Lung microvascular endothelial cell (primary cell): ENCODE measurements around the gene LILRB3. TPM values are rescaled to one million over a fixed set of nuclear protein-coding genes. Genes with fewer than 3 reads are reported as not detected.
"Not testable (repeated sequence)": the region's sequence is repeated elsewhere in the genome, so short reads cannot be mapped to it uniquely, and the experiment has no call there.

Experiments
- DNase-seq, 2 donors: peaks; one replicate each; pipeline versions ENCODE4 v3.0.0 to v3.0.0-alpha.2; 2010; ENCODE audit warnings: low read depth in 2 of 2
- total RNA-seq: library from RNA; depleted of rRNA; stranded (reverse); fragments of >200 nt; gene quantifications from 2 replicates; pipeline ENCODE4 v1.2.1, GENCODE V29; 2014

The LILRB3 gene
- total RNA-seq, 1 donor from 2014 or later = not detected

DNA sequence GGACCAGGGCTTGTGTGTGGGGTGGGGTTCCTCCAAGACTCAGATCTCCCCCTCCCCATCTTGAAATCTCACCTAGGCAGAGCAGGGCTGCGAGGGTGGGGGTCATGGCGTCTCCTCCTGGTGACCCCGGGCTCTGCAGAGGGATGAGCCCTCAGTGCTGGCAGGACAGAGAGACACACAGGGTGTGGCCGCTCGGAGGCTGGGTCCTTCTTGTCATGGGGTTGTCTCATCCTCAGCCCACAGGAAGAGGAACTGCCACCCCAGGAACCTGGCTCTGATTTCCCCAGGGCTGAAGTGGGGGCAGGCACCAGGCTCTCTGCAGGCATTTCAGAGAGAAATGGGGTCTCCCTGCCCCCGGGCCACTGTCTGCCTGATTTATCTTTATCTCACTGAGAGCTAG lies 19.8 kb upstream of the LILRB3 start, which contains the start of gene LILRA6:
Gene LILRA6, minus strand, starts transcription at position 145 of the 400 bp plus-strand sequence.
- DNase-seq = not testable (repeated sequence)

DNA sequence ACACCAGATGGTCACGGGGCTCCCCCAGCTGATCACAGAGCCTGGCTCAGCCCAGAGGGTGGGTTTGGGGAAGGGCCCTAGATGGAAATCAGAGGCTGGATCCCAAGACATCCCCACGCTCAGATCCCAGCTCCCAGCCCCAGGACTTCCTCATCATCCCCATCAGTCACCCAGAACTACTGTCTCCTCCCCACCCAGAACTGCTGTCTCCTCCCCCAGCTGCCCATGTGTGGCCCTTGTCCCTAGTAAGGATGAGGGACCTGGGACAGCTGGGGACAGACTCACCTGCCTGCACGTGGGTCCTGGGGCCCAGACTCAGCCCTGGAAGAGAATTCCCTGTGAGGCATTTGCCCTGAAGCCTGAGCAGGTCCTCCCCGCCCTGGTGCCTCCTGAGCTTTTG lies 19.4 kb upstream of the LILRB3 start:
- not testable (repeated sequence) for DNase-seq

DNA sequence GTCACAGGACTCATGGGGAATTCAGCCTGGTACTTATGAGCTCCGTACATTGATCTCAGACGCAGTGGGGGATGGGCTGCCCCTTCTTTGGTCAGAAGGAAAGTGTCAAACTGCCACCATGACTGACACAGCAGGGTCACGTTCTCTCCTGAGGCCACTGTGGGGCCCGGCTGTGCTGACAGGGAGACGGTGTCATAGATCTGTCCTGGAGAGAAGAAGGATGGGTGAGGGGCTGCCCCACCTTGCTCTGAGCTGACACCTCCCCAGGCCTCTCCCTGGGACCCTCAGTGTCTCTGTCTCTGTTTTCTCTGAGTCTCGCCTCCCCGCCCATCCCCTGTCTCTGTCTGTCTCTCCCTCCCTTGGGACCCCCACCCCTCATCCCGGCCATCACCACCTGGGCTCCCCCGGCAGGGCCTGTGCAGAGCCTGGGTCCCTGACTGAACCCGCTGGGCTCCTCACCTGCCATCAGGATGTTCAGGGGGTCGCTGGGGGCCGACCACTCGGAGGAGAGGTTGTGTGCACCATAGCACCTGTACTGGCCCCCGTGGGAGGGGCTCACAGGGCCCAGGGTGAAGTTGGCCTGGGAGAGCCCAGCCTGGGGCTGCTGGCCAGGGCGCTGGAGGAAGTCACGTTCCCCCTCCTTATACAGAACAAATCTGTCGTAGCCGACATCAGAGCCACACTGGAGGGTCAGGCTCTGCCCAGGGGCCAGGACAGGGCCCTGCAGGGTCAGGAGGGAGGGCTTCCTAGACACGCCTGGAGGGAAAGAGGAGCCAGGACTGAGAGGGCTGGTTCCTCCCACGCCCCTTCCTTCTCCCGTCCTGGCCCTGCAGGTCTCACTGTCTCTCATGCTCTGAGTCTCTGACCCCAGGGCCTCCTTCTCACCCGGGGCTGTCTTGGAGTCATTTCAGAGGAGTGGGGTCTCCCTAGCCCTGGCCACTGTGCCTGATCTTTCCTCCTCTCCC lies 17.8 kb upstream of the LILRB3 start:
- not testable (repeated sequence) for DNase-seq

DNA sequence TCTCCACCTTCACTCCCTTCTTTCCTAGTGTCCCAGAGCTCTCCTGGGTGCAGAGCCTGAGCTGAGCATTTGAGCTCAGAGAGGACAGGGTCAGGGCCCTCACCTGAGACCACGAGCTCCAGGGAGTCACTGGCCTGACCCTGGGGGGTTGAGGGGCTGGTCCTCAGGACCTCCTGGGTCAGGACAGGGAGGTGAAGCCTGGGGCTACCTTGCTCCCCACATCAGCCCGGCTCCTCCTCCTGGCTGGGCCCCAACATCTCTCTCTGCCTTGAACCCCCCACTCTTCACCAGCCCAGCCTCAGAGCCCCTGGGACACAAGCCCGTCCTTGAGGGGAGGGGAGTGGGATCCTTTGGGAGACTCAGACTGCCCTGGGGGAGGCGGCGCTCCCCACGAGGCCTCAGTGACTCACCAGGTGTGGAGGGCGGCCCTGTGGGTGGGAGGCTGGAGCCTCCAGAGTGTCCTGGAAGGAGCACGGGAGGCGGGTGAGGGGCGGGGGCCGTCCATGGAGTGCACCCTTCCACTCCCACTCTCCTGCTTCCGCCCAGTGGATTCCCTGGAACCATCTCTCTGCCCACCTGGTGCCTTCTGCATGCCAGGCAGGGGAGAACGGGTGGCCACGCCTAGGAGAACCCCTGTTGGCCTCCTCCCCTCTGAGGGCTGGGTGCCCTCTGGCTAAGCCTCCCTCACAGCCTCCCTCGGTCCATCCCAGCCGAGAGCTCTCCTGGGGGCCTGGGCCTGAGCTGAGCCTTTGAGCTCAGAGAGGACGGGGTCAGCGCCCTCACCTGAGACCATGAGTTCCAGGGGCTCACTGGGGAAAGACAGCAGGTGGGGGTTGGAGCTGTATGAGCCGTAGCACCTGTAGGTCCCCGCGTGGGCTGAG lies 16.9 kb upstream of the LILRB3 start:
- DNase-seq = not testable (repeated sequence)

DNA sequence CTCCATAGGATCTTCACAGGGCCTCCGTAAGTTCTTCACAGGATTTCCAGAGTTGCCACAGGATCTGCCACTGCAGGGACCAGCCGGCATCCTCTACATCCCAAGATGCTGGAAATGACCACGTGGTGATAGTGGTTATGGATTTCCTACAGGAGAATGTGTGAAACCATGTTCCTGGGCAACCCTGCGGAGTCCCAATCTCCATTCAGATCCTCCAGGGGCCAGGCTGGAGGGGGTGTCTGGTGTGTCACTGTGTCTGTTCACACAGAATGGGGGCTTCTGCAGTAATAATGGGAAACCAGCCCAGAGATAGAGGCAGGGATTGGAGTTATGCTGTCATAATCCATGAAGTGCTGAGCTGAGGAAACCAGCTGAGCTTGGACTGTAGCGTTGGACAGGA lies 11.1 kb upstream of the LILRB3 start:
- DNase-seq = no peak

DNA sequence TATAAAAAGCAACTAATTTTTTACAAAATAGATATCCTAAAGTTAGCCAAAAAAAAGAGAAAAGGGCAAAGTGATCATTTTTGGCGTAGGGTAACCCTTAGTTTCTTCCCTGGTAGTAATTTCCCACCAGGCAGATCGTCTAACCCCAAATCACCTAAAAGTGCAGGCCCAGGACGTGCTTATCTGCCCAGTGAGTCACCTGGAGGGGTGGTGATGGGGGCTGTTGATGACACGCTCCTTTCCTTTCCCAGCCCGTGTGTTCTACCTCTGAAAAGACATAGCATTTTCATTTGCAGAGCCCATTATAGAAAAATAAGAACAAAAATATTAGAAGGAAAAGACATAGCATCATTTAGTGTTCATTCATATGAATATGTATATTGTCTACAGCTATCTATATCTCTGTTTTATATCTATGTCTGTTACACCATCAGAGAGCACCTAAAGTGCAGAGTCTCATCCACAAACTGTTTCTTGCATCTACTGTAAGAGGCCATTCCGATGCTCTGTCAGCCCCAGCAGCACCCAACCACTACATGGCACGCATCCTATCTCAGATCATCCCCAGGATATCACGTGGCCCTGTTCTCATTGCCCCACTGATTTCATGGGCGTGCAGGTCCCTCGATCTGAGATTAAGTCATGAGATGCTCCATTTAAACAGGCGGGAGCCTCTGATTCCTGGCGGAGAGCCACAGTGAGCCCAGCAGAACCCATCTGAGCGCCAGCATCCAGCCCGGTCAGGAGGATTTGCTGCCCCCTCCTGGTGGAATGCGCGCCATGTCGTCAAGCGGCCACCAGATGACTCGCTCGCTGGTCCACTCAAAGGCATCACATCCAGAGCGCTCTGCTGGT lies 8.5 kb upstream of the LILRB3 start:
- peak; percentile 75 to 87 for DNase-seq

DNA sequence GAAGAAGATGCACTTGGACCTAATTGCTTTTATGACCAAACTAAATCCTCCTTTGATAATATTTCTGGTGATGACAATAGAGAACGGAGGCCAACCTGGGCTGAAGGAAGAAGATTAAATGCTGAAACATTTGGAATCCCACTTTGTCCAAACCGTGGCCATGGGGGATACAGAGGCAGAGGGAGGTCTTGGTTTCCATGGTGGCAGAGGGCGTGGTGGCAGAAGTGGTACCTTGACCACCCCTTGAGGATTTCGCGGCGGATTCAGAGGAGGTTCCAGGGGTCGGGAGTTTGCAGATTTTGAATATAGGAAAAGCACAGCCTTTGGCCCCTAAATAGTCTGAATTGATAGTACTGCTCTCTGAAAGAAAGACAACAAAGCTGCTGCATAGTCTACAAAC lies 7.2 kb upstream of the LILRB3 start:
- no peak for DNase-seq

DNA sequence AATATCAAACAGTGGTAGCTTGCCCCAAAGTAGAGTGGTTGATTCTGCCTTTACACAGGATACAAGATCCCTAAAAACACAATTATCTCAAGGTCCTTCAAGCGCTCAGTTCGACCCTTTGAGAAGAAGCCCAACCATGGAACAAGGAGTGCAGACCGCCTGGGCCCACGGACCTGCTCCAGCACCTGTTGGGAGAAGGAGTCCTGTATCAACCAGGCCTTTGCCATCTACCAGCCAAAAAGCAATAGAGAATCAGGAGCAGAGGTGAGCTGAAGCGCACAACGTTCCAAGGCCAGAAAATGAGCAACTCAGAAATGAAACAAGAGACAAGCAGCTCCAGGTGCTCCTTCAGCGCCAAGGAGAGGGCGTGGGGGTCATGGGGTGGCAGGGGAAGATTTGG lies 6.3 kb upstream of the LILRB3 start:
- no peak for DNase-seq

DNA sequence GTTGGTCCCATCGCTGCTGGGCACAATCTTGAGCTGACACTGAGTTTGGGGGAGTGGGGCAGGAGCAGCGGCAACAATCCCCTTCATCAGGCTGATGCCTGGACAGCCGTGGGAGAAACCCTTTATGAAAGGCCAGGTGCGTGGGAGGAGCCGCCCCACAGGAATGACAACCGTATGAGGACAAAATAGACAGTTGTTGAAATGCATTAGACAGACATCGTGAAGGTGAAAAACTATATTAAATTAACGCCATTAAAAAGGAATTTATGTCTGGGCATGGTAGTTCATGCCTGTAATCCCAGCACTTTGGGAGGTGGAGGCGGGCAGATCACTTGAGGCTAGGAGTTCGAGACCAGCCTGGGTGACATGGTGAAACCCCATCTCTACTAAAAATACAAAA lies 1.8 kb upstream of the LILRB3 start:
- not testable (repeated sequence) for DNase-seq

DNA sequence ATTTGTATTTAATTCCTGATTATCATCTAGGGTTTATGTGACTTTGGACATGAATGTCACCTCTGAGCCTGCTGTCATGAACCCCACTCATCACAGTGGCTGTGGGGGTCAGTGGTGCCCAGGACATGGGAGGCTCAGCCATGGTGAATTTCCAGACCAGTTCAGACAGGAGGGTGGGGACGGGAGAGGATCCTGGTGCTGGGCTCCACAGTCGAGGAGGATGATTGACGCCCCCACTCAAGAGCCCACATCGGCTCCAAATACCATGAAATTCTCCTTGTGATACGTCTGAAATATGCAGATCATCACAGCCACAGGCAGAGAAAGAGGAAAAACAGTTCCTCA lies 1.1 kb upstream of the LILRB3 start:
- DNase-seq = not testable (repeated sequence)

DNA sequence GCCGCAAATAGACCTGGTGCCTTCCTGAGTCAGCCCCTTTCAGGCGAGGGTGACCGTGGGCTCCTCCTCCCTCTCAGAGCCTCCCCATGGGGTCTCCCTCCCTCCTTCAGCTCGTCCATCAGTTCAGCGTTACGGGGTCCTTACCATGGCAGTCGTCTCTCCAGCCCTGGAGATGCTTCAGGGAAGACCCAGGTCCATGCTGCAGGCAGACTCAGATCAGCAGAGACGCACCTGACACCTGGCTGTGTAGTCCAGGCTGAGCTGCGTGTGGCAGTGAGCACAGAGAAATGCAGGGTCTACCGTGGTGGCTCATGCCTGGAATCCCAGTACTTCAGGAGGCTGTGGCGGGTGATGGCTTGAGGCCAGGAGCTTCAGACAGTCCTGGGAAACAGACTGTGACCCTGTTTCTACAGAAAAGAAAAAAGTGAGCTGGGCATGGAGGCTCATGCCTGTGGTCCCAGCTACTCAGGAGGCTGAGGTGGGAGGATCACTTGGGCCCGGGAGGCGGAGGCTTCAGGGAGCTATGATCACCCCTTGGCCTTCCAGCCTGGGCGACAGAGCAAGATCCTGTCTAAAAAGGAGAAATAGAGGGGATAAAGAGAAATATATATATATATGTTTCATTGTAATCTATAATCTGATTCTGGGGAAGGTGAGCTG lies 600 bp upstream of the LILRB3 start:
- DNase-seq = not testable (repeated sequence)

DNA sequence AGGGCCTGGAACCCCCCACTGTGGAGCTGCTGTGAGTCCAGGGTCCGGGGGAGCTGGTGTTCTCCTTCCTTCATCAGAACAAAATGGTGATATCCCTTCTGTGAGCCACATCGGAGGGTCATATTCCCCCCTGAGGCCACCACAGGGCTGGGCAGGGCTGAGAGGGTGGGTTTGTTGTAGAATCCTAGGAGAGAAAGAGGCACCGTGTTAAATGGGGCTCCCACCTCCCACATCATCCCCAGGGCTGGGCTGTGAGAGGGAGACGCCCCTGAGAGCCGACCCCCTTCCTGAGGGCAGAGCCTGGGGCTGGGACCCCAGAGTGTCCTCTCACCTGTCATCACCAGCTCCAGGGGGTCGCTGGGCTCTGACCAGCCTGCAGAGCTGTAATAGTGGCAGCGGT lies 860 bp downstream of the LILRB3 start:
- DNase-seq = not testable (repeated sequence)

DNA sequence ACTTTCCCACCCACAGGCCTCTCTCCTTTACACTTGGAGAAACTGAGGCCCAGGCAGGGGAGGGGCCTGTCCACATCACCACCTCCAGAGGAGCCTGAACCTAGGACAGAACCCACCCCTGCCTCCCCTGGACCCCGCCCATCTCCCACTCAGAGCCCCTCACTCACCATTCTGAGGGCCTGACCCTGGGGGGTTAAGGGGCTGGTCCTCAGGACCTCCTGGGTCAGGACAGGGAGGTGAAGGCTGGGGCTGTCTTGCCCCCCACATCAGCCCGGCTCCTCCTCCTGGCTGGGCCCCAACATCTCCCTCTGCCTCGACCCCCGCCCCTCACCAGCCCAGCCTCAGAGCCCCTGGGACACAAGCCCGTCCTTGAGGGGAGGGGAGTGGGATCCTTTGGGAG lies 3.1 kb downstream of the LILRB3 start:
- DNase-seq = not testable (repeated sequence)

DNA sequence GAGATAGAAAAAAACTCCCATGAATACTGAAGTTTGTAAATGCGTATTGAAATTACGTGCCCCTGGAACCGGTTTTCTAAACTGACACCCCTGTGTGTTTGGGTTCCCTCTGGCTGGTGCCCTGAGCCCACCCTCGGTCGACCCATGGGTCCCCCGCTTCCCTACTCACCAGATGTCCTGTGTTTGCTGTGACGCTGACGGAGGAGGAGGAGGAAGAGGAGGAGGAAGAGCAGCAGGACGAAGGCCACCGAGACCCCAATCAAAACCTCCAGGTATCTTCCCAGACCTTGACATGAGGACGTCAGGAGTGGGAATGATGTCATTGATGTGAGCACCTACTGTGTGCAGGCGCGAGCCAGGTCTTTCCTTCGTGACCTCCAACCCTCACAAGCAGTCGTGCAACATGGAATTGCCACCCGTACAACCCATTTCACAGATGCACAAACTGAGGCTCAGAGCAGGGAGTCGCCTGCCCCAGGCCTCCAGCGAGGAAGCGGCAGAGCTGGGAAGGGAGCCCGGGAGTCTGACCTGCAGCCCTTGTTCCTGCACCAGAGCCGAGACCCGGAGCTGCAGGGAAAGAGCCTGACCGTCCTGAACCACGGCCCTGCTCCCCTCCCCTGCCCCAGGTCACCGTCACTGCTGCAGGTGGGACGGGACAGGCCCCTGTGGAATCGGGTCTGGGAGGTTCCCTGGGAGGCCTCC lies 3.7 kb downstream of the LILRB3 start:
- DNase-seq = no peak

DNA sequence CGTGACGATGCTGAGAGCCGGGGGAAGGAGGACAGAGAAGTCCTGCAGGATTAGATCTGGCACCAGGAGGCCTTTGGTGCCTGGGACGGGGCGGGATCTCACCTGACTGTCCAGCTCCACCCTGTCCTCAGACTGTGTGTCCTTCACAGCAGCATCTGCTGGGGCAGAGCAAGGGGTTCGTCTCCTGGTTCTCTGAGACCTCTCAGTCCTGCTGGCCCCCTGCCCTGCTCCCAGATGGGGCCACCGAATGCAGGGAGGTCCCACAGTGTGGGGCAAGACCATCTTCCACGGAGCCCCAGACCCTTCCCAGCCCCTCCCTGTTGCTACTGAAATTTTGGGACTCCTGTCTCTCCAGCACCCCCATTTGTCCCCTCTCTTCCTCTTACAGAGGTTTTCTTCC lies 4.5 kb downstream of the LILRB3 start:
- no peak for DNase-seq

DNA sequence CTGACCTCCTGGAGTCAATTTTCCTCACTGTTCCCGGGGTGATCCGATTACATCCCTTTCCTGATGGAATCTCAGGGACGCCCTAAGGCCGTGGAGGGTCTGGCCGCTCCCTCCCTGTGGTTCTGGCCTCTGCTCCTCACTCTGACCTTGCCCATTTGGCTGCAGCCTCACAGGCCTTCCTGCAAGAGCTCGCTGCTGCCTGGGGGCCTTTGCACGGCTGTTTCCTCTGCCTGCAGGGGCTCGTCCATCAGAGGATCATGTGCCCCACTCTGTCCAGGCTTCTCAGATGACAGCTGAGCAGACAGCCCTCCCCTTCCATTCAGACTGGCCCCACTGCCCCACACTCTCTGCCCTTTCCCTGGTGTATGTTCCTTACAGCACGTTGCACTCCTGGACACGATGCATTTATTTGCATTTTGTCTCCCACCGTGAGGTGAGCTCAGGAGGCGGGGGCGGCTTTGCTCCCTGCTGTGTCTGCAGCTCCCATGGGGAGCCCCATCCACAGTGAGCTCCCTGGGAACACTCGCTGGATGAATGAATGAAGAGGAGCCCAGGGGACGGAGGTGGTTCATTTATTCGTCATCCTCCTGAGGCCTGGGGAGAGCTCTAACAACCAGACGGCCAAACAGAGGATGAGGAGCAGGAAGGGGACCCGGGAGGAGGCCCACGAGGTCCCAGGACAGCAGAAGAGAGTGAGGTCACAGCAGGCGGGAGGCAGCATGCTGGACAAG lies 5.1 kb downstream of the LILRB3 start:
- not testable (repeated sequence) for DNase-seq

DNA sequence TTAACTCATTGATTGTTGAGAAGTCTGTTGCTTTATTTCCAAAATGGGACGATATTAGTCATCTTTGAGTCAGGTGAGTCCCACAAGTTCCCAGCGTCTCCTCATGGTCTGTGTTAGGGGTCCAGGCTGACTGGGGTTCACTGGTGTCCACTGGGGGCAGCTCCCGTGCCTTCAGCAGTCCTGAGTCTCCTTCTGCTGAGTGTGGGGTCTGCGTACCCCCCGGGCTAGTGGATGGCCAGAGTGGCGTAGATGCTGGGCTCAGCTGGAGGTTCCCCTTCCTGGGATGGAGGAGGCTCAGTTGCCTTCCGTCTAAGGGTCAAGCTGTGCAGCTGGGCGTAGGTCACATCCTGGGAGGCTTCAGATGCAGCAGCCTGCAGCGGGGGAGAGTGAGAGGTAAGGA lies 5.9 kb downstream of the LILRB3 start:
- no peak for DNase-seq

DNA sequence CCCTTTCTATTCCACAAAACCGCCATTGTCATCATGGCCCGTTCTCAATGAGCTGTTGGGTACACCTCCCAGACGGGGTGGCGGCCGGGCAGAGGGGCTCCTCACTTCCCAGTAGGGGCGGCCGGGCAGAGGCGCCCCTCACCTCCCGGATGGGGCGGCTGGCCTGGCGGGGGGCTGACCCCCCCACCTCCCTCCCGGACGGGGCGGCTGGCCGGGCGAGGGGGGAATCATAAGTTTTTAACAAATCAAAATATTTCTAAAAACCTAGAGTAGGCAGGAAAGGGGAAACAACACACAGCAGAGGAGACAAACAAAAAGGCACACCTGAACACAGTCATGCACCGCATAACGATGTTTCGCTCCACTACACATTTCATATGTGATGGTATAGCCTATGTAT lies 8.1 kb downstream of the LILRB3 start:
- not testable (repeated sequence) for DNase-seq

DNA sequence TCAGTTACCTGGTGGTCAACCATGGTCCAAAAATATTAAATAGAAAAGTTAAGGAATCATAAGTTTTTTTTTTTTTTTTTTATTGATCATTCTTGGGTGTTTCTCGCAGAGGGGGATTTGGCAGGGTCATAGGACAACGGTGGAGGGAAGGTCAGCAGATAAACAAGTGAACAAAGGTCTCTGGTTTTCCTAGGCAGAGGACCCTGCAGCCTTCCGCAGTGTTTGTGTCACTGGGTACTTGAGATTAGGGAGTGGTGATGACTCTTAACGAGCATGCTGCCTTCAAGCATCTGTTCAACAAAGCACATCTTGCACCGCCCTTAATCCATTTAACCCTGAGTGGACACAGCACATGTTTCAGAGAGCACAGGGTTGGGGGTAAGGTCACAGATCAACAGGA lies 8.6 kb downstream of the LILRB3 start:
- not testable (repeated sequence) for DNase-seq
